ENCODE results near the gene AQP10. TPM values are rescaled to one million over a fixed set of nuclear protein-coding genes. Genes with fewer than 3 reads are reported as not detected.
A peak's percentile ranks its signal among the peaks of the same experiment; 100 is the strongest.

Gene AQP10
- total RNA-seq, 4 donors from 2014 or later: not detected

GRCh38 chr1:154348429-154349076 lies 27.7 kb downstream of the AQP10 start:
- 92 to 96% methylated on average over 16 to 27 of the region's 27 CpGs for WGBS, 2 donors

GRCh38 chr1:154349121-154349520 lies 28.2 kb downstream of the AQP10 start:
- Histone ChIP-seq H3K36me3 (peaks cover 50 to 51% of the 10 kb centered on the region in 2 donors), H3K27ac (no peak overlapping the region), H3K4me3 (replicated peaks in 1 of 3) (no peak overlapping the region), H3K9me3 (no peaks in the 10 kb centered on the region), H3K27me3 (no peaks in the 10 kb centered on the region), H3K4me1 (peaks cover 6 to 15% of the 10 kb centered on the region in 2 donors)
- 67 to 85% methylated on average over 5 to 7 of the region's 7 CpGs for WGBS, 2 donors
- TF ChIP-seq POLR2A (IDR thresholded peaks at IDR 0.05) (no peak), CTCF (IDR thresholded peaks at IDR 0.05) (no peak)
- intact Hi-C loops (cut with DNase I): no loop called here
- no peak for DNase-seq

More at GRCh38 chr1:154348429-154349076, 27.7 kb downstream of the AQP10 start:
- Histone ChIP-seq H3K4me3 (replicated peaks in 1 of 3) (no peak overlapping the region), H3K27ac (no peak overlapping the region), H3K27me3 (no peaks in the 10 kb centered on the region), H3K9me3 (no peaks in the 10 kb centered on the region), H3K36me3 (peaks cover 55 to 56% of the 10 kb centered on the region in 2 donors), H3K4me1 (peaks cover 6 to 13% of the 10 kb centered on the region in 2 donors)
- TF ChIP-seq CTCF (IDR thresholded peaks at IDR 0.05) (no peak), POLR2A (IDR thresholded peaks at IDR 0.05) (no peak)
- DNase-seq: no peak
- intact Hi-C loops (cut with DNase I): no loop called here

GRCh38 chr1:154350383-154350782 lies 29.5 kb downstream of the AQP10 start:
- Histone ChIP-seq H3K9me3 (no peaks in the 10 kb centered on the region), H3K4me3 (replicated peaks in 1 of 3) (no peak overlapping the region), H3K27me3 (no peaks in the 10 kb centered on the region), H3K36me3 (peaks cover 37 to 38% of the 10 kb centered on the region in 2 donors), H3K27ac (no peak overlapping the region), H3K4me1 (peaks cover 6 to 15% of the 10 kb centered on the region in 2 donors)
- TF ChIP-seq CTCF (IDR thresholded peaks at IDR 0.05) (no peak), POLR2A (IDR thresholded peaks at IDR 0.05) (no peak)
- 77 to 84% methylated on average over 3 to 4 of the region's 4 CpGs for WGBS, 2 donors
- DNase-seq: peak in 1 of 2 donors; percentile 8
- intact Hi-C loops (cut with DNase I): loop anchor here (10.0 kb wide), 1 partner anchor 54 kb away; the partner anchor contains the start of gene IL6R

- Histone ChIP-seq H3K36me3 (peaks cover 26 to 27% of the 10 kb centered on the region in 2 donors), H3K4me1 (peaks cover 6 to 15% of the 10 kb centered on the region in 2 donors), H3K27ac (no peak overlapping the region), H3K4me3 (replicated peaks in 1 of 3) (no peak overlapping the region), H3K27me3 (no peaks in the 10 kb centered on the region), H3K9me3 (no peaks in the 10 kb centered on the region)
- WGBS, 2 donors: 80 to 82% methylated on average over 14 of the region's 14 CpGs
- DNase-seq: no peak
- intact Hi-C loops (cut with DNase I): loop anchor here (10.0 kb wide), 1 partner anchor 53 kb away; the partner anchor contains the start of gene IL6R
- no peak for TF ChIP-seq POLR2A (IDR thresholded peaks at IDR 0.05)
- TF ChIP-seq CTCF (IDR thresholded peaks at IDR 0.05): no peak
These were observed 30.6 kb downstream of the AQP10 start for GRCh38 chr1:154351363-154352068.

- Histone ChIP-seq H3K4me1 (peaks cover 6 to 15% of the 10 kb centered on the region in 2 donors), H3K36me3 (peaks cover 19 to 20% of the 10 kb centered on the region in 2 donors), H3K4me3 (replicated peaks in 1 of 3) (peak overlapping the region in 1 of 3 donors; percentile 18), H3K27me3 (no peaks in the 10 kb centered on the region), H3K27ac (no peak overlapping the region), H3K9me3 (no peaks in the 10 kb centered on the region)
- TF ChIP-seq CTCF (IDR thresholded peaks at IDR 0.05): no peak
- TF ChIP-seq POLR2A (IDR thresholded peaks at IDR 0.05): no peak
- intact Hi-C loops (cut with DNase I): loop anchor here (10.0 kb wide), 1 partner anchor 53 kb away; the partner anchor contains the start of gene IL6R
- DNase-seq: no peak
- WGBS, 2 donors: 10 to 21% methylated on average over 7 to 9 of the region's 9 CpGs
These were observed 31.3 kb downstream of the AQP10 start for GRCh38 chr1:154352245-154352580.

Data from thyroid gland (tissue), 4 donors.